SK-N-MC (cell line): ENCODE results near the gene ASPSCR1.
A peak's percentile ranks its signal among the peaks of the same experiment; 100 is the strongest.

ENCODE experiments used
- EZH2 ChIP-seq: fragments of 200-600 bp; sonication (generic); IDR thresholded peaks from one replicate; pipeline ENCODE4 v1.6.1; 2017; ENCODE audit warnings: antibody characterized with exemption
- POLR2AphosphoS5 ChIP-seq: IDR thresholded peaks from 2 replicates; pipeline ENCODE4 v1.6.1; 2012; ENCODE audit warnings: mild to moderate bottlenecking, low read depth, low read length, borderline replicate concordance

DNA sequence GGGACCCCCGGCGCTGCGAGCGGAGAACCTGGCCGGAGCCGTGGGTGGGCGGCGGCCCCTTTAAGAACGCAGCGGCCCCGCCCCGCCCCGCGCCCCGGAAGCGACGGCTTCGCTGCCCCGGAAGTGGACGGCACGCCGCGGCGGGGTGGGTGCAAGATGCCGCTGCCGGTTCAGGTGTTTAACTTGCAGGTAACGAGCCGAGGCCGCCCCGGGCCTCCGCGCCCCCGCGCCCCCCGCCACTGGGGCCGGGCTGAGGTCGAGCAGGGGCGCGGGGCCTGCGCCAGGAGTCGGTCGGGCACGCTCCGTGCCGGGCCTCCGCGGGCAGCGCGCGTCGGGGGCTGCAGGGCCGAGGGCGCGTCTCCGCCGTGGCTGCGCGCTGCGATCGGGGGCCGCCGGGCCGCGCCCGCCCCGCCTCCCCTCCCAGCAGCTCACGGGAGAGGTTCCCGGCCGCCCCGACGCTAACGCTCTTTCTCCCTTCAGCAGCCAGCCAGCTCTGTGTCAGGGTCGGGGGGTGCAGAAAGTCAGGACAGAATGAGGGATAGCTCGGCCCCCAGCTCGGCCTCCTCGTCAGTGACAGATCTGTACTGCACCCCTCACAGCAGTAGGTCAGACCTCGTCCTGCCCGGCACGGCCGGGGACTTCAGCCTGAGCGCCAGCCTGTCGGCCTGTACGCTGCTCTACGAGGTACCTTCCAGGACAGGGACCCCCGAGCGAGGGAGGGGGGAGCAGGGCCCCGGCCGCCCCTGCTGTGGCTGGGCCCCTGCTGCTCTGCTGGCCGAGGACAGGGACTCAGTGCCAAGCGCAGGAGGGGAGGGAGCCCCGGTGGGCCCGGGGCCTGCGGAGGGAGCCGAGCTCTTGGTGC lies 74.6 kb downstream of the ASPSCR1 start, which contains the start of the genes GPS1 and RFNG:
- TF ChIP-seq POLR2AphosphoS5 (peak; percentile 64), EZH2 (no peak)
